DND-41 (cell line): ENCODE data around the gene JARID2.

Source experiments
- ATAC-seq: fragments of 200-7000 bp; cut with Tn5 transposase; 3 replicates; pipeline ENCODE4 v1.9.1; 2021; ENCODE audit warnings: low read depth; ENCODE audit not compliant: insufficient read depth
- DNase-seq: peaks from one replicate; pipeline ENCODE4 v3.0.0-alpha.2; 2020
- H2AFZ ChIP-seq: 2 replicates; pipeline ENCODE4 v1.6.0; 2012; ENCODE audit warnings: low read depth, low read length
- H3K27ac ChIP-seq: 2 replicates; pipeline ENCODE4 v1.5.1; 2012; ENCODE audit warnings: low read length, inconsistent platforms
- H3K27me3 ChIP-seq: fragments of 200-600 bp; sonication (generic); 2 replicates; pipeline ENCODE4 v1.6.0; 2012; ENCODE audit warnings: low read length, mild to moderate bottlenecking, inconsistent platforms; ENCODE audit not compliant: insufficient read depth, poor library complexity
- H3K36me3 ChIP-seq: 2 replicates; pipeline ENCODE4 v1.5.1; 2012; ENCODE audit warnings: low read length, inconsistent platforms; ENCODE audit not compliant: insufficient read depth
- H3K4me1 ChIP-seq: 2 replicates; pipeline ENCODE4 v1.5.1; 2012; ENCODE audit warnings: mild to moderate bottlenecking, low read length; ENCODE audit not compliant: insufficient read depth
- H3K4me2 ChIP-seq: 2 replicates; pipeline ENCODE4 v1.6.0; 2012; ENCODE audit warnings: mild to moderate bottlenecking, moderate library complexity, low read length, inconsistent platforms; ENCODE audit not compliant: insufficient read depth
- H3K4me3 ChIP-seq, 2 experiments: fragments of 200-600 bp in 1 of 2; shearing (Covaris generic) in 1 of 2; 2 replicates each; pipeline ENCODE4 v1.5.1; 2012 to 2016; ENCODE audit warnings: inconsistent platforms in 2 of 2, low read length in 2 of 2, mild to moderate bottlenecking in 2 of 2, low read depth in 1 of 2, moderate library complexity in 1 of 2
- H3K79me2 ChIP-seq: 2 replicates; pipeline ENCODE4 v1.6.0; 2012; ENCODE audit warnings: low read length, inconsistent platforms; ENCODE audit not compliant: insufficient read depth
- H3K9ac ChIP-seq: 2 replicates; pipeline ENCODE4 v1.6.0; 2012; ENCODE audit warnings: low read depth, mild to moderate bottlenecking, inconsistent platforms, low read length, moderate library complexity
- H3K9me3 ChIP-seq: 2 replicates; pipeline ENCODE4 v1.5.1; 2012; ENCODE audit warnings: low read length, moderate library complexity, mild to moderate bottlenecking, inconsistent platforms; ENCODE audit not compliant: insufficient read depth, severe bottlenecking
- H4K20me1 ChIP-seq: 2 replicates; pipeline ENCODE4 v1.6.0; 2012; ENCODE audit warnings: low read length; ENCODE audit not compliant: insufficient read depth
- EZH2 ChIP-seq: IDR thresholded peaks from 3 replicates; pipeline ENCODE4 v1.6.1; 2012; ENCODE audit warnings: borderline replicate concordance, low read depth, mild to moderate bottlenecking, moderate library complexity, low read length, inconsistent platforms; ENCODE audit not compliant: severe bottlenecking
- TF ChIP-seq, protein P1 (sequence below): IDR thresholded peaks from 2 replicates; pipeline ENCODE4 v1.5.1; 2012; ENCODE audit warnings: borderline replicate concordance, low read length, moderate library complexity, mild to moderate bottlenecking; ENCODE audit not compliant: poor library complexity, severe bottlenecking; ENCODE audit errors: extremely low read depth

Gene JARID2

DNA sequence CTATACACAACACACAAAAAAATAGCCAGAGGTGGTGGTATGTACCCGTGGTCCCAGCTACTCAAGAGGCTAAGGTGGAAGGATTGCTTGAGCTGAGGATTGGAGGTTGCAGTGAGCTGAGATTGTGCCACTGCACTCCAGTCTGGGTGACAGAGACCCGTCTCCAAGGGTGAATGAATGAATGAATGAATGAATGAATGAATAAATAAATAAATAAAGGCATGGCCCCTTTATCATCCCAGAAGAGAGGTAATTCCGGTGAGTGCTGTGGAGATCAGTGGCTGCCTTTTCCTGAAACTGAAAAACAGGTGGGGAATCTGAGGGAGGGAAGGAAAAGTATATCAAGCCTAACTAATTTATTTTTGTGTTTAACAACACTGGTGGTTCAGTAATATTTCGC, 90.0 kb downstream of the JARID2 start:
- H3K4me3 ChIP-seq = no peak overlapping the region
- no peak for TF ChIP-seq EZH2
- TF ChIP-seq, protein P1, sequence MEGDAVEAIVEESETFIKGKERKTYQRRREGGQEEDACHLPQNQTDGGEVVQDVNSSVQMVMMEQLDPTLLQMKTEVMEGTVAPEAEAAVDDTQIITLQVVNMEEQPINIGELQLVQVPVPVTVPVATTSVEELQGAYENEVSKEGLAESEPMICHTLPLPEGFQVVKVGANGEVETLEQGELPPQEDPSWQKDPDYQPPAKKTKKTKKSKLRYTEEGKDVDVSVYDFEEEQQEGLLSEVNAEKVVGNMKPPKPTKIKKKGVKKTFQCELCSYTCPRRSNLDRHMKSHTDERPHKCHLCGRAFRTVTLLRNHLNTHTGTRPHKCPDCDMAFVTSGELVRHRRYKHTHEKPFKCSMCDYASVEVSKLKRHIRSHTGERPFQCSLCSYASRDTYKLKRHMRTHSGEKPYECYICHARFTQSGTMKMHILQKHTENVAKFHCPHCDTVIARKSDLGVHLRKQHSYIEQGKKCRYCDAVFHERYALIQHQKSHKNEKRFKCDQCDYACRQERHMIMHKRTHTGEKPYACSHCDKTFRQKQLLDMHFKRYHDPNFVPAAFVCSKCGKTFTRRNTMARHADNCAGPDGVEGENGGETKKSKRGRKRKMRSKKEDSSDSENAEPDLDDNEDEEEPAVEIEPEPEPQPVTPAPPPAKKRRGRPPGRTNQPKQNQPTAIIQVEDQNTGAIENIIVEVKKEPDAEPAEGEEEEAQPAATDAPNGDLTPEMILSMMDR = no peak
- peaks cover 66% of the 10 kb centered on the region for H4K20me1 ChIP-seq
- H2AFZ ChIP-seq = no peak overlapping the region
- H3K79me2 ChIP-seq = peaks cover 71% of the 10 kb centered on the region
- H3K4me1 ChIP-seq = peaks cover 17% of the 10 kb centered on the region
- no peak for DNase-seq
- no peaks in the 10 kb centered on the region for H3K9me3 ChIP-seq
- H3K4me2 ChIP-seq = no peak overlapping the region
- no peaks in the 10 kb centered on the region for H3K27me3 ChIP-seq
- no peaks in the 10 kb centered on the region for H3K36me3 ChIP-seq
- ATAC-seq = no peak
- H3K9ac ChIP-seq = no peak overlapping the region
- no peak overlapping the region for H3K27ac ChIP-seq

DNA sequence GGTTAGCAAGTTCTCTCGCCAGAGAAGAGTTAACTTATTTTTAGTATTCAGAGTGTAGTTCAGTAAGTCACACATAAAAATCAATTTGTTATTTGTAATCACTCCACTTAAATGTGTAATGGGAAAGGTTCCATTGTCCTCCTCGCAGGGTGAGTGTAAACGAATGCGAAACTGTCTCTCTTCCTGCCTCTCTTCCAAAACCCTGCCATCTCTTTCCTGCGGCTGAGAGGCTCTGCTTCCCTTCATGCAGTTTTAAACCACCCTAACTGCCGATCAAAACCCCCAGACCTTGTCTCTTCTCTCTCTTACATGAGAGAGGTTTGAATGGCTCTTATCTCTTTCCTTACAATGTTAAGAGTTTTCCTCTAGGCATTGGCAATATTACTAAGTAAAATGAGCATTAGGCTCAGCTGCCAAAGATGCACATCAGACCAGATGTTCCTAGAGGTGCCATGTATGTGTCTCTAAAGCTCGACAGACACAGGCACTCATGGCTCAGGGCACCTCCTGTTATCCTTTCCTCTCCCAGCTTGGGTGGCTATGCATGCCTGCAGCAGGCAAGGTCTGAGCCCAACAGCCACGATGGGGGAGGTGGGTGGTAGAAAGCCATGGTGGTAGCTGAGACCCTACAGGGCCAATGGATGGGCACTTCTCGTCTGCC, 91.2 kb downstream of the JARID2 start:
- DNase-seq = no peak
- Histone ChIP-seq H3K27ac (no peak overlapping the region), H3K79me2 (peaks cover 73% of the 10 kb centered on the region), H3K36me3 (no peaks in the 10 kb centered on the region), H3K4me3 (no peak overlapping the region), H4K20me1 (peaks cover 58% of the 10 kb centered on the region), H2AFZ (no peak overlapping the region), H3K27me3 (no peaks in the 10 kb centered on the region), H3K4me2 (no peak overlapping the region), H3K9me3 (no peaks in the 10 kb centered on the region), H3K9ac (no peak overlapping the region), H3K4me1 (peaks cover 18% of the 10 kb centered on the region)
- no peak for TF ChIP-seq EZH2
- TF ChIP-seq, protein P1 = no peak
- ATAC-seq = no peak

DNA sequence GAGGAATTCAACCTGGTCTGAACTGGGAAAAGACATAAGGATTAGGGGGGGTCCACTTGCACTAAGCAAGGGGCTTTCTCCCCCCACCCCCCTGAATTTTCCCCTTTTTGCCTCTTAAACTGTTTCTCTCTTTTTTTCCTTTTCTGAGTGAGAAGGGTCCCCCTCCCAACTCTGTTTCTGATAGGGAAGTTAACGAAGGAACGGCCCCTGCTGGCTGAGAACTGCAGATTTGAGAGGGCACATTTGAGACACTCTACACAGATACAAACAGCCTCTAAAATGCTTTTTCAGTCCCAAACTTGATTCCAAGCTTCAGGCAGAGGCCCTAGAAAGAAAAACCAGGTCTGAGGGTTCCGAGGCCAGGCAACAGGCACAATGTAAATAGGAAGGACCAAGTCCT, 91.7 kb downstream of the JARID2 start:
- DNase-seq = no peak
- H2AFZ ChIP-seq = no peak overlapping the region

More for the DNA sequence above, 91.7 kb downstream of the JARID2 start:
- Histone ChIP-seq H3K9me3 (no peaks in the 10 kb centered on the region), H3K79me2 (peaks cover 74% of the 10 kb centered on the region), H3K36me3 (no peaks in the 10 kb centered on the region), H3K9ac (no peak overlapping the region), H3K4me3 (no peak overlapping the region), H3K4me1 (peaks cover 18% of the 10 kb centered on the region), H3K4me2 (no peak overlapping the region), H4K20me1 (peaks cover 62% of the 10 kb centered on the region), H3K27me3 (no peaks in the 10 kb centered on the region), H3K27ac (no peak overlapping the region)
- ATAC-seq = no peak
- no peak for TF ChIP-seq EZH2
- TF ChIP-seq, protein P1 = no peak
